DOHH2 (cell line): ENCODE measurements around the gene FLRT1.
A peak's percentile ranks its signal among the peaks of the same experiment; 100 is the strongest.

Experiments
- H3F3A ChIP-seq: fragments of 200-600 bp; sonication (generic), shearing (Covaris generic); 2 replicates; pipeline ENCODE4 v1.6.0; 2016; ENCODE audit warnings: antibody characterized with exemption, mild to moderate bottlenecking; ENCODE audit not compliant: control insufficient read depth, insufficient read depth
- H3K27ac ChIP-seq: fragments of 200-600 bp; sonication (generic); 2 replicates; pipeline ENCODE4 v1.5.1; 2014; ENCODE audit warnings: low read depth, mild to moderate bottlenecking, low read length, moderate library complexity
- H3K27me3 ChIP-seq: fragments of 200-600 bp; sonication (generic); 2 replicates; pipeline ENCODE4 v1.6.1; 2014; ENCODE audit warnings: mild to moderate bottlenecking, low read length, mixed read lengths; ENCODE audit not compliant: control insufficient read depth
- H3K36me3 ChIP-seq: fragments of 200-600 bp; sonication (generic); 2 replicates; pipeline ENCODE4 v1.6.1; 2014; ENCODE audit warnings: mild to moderate bottlenecking, low read length, moderate library complexity, mixed read lengths; ENCODE audit not compliant: control insufficient read depth
- H3K4me1 ChIP-seq: fragments of 200-600 bp; sonication (generic); 2 replicates; pipeline ENCODE4 v1.6.1; 2014; ENCODE audit warnings: mild to moderate bottlenecking, low read length, mixed read lengths; ENCODE audit not compliant: control insufficient read depth
- H3K4me2 ChIP-seq: fragments of 200-600 bp; sonication (generic); 2 replicates; pipeline ENCODE4 v1.6.0; 2014; ENCODE audit warnings: mild to moderate bottlenecking, low read length, moderate library complexity
- H3K4me3 ChIP-seq: fragments of 200-600 bp; sonication (generic); 2 replicates; pipeline ENCODE4 v1.5.1; 2014; ENCODE audit warnings: mild to moderate bottlenecking, low read length, mixed read lengths
- H3K79me2 ChIP-seq: fragments of 200-600 bp; sonication (generic); 2 replicates; pipeline ENCODE4 v1.6.1; 2014; ENCODE audit warnings: mild to moderate bottlenecking, low read length, mixed read lengths; ENCODE audit not compliant: control insufficient read depth
- H3K9me2 ChIP-seq: fragments of 200-600 bp; sonication (generic); replicated peaks from 2 replicates; pipeline ENCODE4 v1.6.1; 2014; ENCODE audit warnings: mild to moderate bottlenecking, low read length, mixed read lengths; ENCODE audit not compliant: control insufficient read depth
- H3K9me3 ChIP-seq: fragments of 200-600 bp; sonication (generic); 2 replicates; pipeline ENCODE4 v1.6.1; 2014; ENCODE audit warnings: antibody characterized with exemption, low read length, mixed read lengths; ENCODE audit not compliant: control insufficient read depth, insufficient read depth
- H4K20me1 ChIP-seq: fragments of 200-600 bp; sonication (generic); 2 replicates; pipeline ENCODE4 v1.6.0; 2014; ENCODE audit warnings: low read depth, mild to moderate bottlenecking, antibody characterized with exemption, low read length, moderate library complexity; ENCODE audit not compliant: control insufficient read depth, insufficient read depth
- EZH2phosphoT487 ChIP-seq: fragments of 200-600 bp; sonication (generic); IDR thresholded peaks from 2 replicates; pipeline ENCODE4 v1.6.1; 2017; ENCODE audit warnings: borderline replicate concordance, mild to moderate bottlenecking, antibody characterized with exemption, low read length, moderate library complexity, mixed read lengths
- TF ChIP-seq, protein P1 (sequence below): fragments of 200-600 bp; sonication (generic); IDR thresholded peaks from one replicate; pipeline ENCODE4 v1.5.1; 2014; ENCODE audit warnings: antibody characterized with exemption, mild to moderate bottlenecking, low read depth, low read length; ENCODE audit not compliant: poor library complexity, severe bottlenecking

Gene FLRT1

GRCh38 chr11:64060861-64061444 lies 25.2 kb downstream of the FLRT1 start:
- Histone ChIP-seq H3K4me3 (peak overlapping the region; percentile 67), H3K9me3 (no peaks in the 10 kb centered on the region), H3K9me2 (no peaks in the 10 kb centered on the region), H4K20me1 (no peaks in the 10 kb centered on the region; the same call in 1 of the 2 replicates), H3K27ac (no peak overlapping the region), H3K4me2 (peak overlapping the region; percentile 88), H3K4me1 (peaks cover 11% of the 10 kb centered on the region), H3K36me3 (no peaks in the 10 kb centered on the region), H3F3A (no peaks in the 10 kb centered on the region), H3K79me2 (no peaks in the 10 kb centered on the region), H3K27me3 (peaks cover 11% of the 10 kb centered on the region)
- TF ChIP-seq EZH2phosphoT487: peak; percentile 72; the same call in 1 of the 2 replicates
- TF ChIP-seq, protein P1, sequence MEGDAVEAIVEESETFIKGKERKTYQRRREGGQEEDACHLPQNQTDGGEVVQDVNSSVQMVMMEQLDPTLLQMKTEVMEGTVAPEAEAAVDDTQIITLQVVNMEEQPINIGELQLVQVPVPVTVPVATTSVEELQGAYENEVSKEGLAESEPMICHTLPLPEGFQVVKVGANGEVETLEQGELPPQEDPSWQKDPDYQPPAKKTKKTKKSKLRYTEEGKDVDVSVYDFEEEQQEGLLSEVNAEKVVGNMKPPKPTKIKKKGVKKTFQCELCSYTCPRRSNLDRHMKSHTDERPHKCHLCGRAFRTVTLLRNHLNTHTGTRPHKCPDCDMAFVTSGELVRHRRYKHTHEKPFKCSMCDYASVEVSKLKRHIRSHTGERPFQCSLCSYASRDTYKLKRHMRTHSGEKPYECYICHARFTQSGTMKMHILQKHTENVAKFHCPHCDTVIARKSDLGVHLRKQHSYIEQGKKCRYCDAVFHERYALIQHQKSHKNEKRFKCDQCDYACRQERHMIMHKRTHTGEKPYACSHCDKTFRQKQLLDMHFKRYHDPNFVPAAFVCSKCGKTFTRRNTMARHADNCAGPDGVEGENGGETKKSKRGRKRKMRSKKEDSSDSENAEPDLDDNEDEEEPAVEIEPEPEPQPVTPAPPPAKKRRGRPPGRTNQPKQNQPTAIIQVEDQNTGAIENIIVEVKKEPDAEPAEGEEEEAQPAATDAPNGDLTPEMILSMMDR: no peak

DNA sequence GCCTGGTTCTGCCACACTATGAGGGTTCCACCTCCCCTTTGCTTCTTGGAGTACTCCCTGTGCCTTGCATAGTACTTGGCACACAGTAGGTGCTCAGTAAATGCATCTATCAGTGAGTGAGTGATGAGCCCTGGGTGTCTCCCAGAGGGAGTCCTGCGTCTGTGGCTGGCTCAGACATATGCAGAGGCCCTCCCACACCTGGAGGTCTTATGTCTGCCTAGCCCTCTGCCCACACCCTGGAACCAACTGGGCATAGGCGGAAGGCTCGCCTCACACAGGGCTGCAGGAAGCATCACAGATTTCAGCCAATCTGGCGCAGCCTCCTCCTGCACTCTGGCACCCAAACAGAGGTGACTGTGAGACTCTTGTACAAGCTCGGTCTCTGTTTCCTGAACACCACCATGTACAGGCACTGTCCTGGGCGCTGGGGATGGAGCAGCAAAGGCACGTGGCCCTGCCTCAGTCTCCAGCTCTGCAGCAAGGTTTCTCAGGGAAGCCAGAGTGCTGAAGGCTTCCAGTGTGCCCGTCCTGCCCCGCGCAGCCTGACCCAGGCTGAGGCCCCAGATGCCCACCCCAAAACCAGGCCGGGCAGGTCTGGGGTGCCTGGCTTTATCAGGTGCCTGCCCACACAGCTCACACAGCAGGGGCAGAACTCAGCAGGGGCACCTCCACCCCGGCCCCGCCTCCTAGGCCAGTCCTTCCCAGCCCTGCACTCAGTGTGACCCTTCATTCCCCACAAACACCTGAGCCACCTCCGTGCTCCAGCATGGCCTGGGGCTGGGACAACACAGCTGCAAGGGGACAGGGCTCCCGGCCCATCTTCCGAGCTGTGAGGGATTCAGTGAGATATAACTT lies 26.7 kb downstream of the FLRT1 start:
- peaks cover 11% of the 10 kb centered on the region for H3K27me3 ChIP-seq
- H3K4me2 ChIP-seq: no peak overlapping the region
- no peak overlapping the region for H3K27ac ChIP-seq
- H3K9me3 ChIP-seq: no peaks in the 10 kb centered on the region
- no peaks in the 10 kb centered on the region for H3F3A ChIP-seq
- no peaks in the 10 kb centered on the region for H3K9me2 ChIP-seq
- no peak overlapping the region for H3K4me3 ChIP-seq
- no peaks in the 10 kb centered on the region for H3K79me2 ChIP-seq
- no peak for TF ChIP-seq EZH2phosphoT487
- TF ChIP-seq, protein P1: no peak
- peaks cover 11% of the 10 kb centered on the region for H3K4me1 ChIP-seq
- no peaks in the 10 kb centered on the region for H3K36me3 ChIP-seq
- no peaks in the 10 kb centered on the region; the same call in 1 of the 2 replicates for H4K20me1 ChIP-seq

- no peak for TF ChIP-seq EZH2phosphoT487
- TF ChIP-seq, protein P1: no peak
- Histone ChIP-seq H4K20me1 (no peaks in the 10 kb centered on the region; the same call in 1 of the 2 replicates), H3K27me3 (peaks cover 11% of the 10 kb centered on the region), H3K4me1 (peaks cover 11% of the 10 kb centered on the region), H3K27ac (no peak overlapping the region), H3K9me2 (no peaks in the 10 kb centered on the region), H3F3A (no peaks in the 10 kb centered on the region), H3K36me3 (no peaks in the 10 kb centered on the region), H3K4me3 (no peak overlapping the region), H3K79me2 (no peaks in the 10 kb centered on the region), H3K4me2 (no peak overlapping the region), H3K9me3 (no peaks in the 10 kb centered on the region)
Measured at GRCh38 chr11:64063777-64064176, 28.0 kb downstream of the FLRT1 start.
